Mesendoderm (in vitro differentiated cells): ENCODE results near the gene LRP3.

Source experiments
- DNase-seq: peaks from one replicate; pipeline ENCODE4 v3.0.0; 2013
- H2AK5ac ChIP-seq: 2 replicates; pipeline ENCODE4 v1.6.1; 2013; ENCODE audit warnings: low read length, inconsistent platforms
- H2BK120ac ChIP-seq: 2 replicates; pipeline ENCODE4 v1.6.1; 2013; ENCODE audit warnings: low read depth, mild to moderate bottlenecking, low read length, moderate library complexity, mixed read lengths
- H2BK15ac ChIP-seq: replicated peaks from 2 replicates; pipeline ENCODE4 v1.6.1; 2013; ENCODE audit warnings: low read depth, mild to moderate bottlenecking, moderate library complexity
- H2BK5ac ChIP-seq: 2 replicates; pipeline ENCODE4 v1.6.1; 2013; ENCODE audit warnings: low read length, inconsistent platforms
- H3K18ac ChIP-seq: 2 replicates; pipeline ENCODE4 v1.6.1; 2013; ENCODE audit warnings: mild to moderate bottlenecking, low read length, mixed read lengths
- H3K23ac ChIP-seq: one replicate; pipeline ENCODE4 v1.6.1; 2013; ENCODE audit warnings: low read length
- H3K27ac ChIP-seq: 2 replicates; pipeline ENCODE4 v1.5.1; 2013; ENCODE audit warnings: low read depth, mild to moderate bottlenecking, inconsistent platforms, low read length, moderate library complexity
- H3K27me3 ChIP-seq: 2 replicates; pipeline ENCODE4 v1.6.1; 2013; ENCODE audit warnings: low read length, control low read depth, mild to moderate bottlenecking, inconsistent platforms; ENCODE audit not compliant: insufficient read depth, poor library complexity
- H3K36me3 ChIP-seq: 2 replicates; pipeline ENCODE4 v1.6.1; 2013; ENCODE audit warnings: low read length, inconsistent platforms; ENCODE audit not compliant: control insufficient read depth, insufficient read depth
- H3K4ac ChIP-seq: one replicate; pipeline ENCODE4 v1.6.1; 2013; ENCODE audit warnings: low read depth, mild to moderate bottlenecking, low read length, moderate library complexity
- H3K4me1 ChIP-seq: 2 replicates; pipeline ENCODE4 v1.6.1; 2013; ENCODE audit warnings: low read depth, low read length, inconsistent platforms; ENCODE audit not compliant: control insufficient read depth
- H3K4me2 ChIP-seq: 2 replicates; pipeline ENCODE4 v1.6.1; 2013; ENCODE audit warnings: low read length
- H3K4me3 ChIP-seq: 2 replicates; pipeline ENCODE4 v1.5.1; 2013; ENCODE audit warnings: mild to moderate bottlenecking, low read length
- H3K56ac ChIP-seq: one replicate; pipeline ENCODE4 v1.6.1; 2013; ENCODE audit warnings: low read length
- H3K79me1 ChIP-seq: 2 replicates; pipeline ENCODE4 v1.6.1; 2013; ENCODE audit warnings: low read length, inconsistent platforms
- H3K79me2 ChIP-seq: 2 replicates; pipeline ENCODE4 v1.6.1; 2013; ENCODE audit warnings: mild to moderate bottlenecking, low read length; ENCODE audit not compliant: control insufficient read depth, insufficient read depth
- H3K9ac ChIP-seq: 2 replicates; pipeline ENCODE4 v1.6.1; 2013; ENCODE audit warnings: low read length, inconsistent platforms
- H4K5ac ChIP-seq: one replicate; pipeline ENCODE4 v1.6.1; 2013; ENCODE audit warnings: low read length
- H4K8ac ChIP-seq: one replicate; pipeline ENCODE4 v1.6.1; 2013; ENCODE audit warnings: low read depth, mild to moderate bottlenecking, control low read depth, low read length, moderate library complexity
- WGBS: extraction: QIAGEN DNeasy Blood & Tissue Kit; methylation state at CpG from one replicate; pipeline ENCODE4 v1.1.7; 2013; ENCODE audit warnings: low lambda C conversion rate, missing lambda C conversion rate; ENCODE audit not compliant: insufficient coverage; ENCODE audit errors: extremely low coverage; 5-methylcytosine and 5-hydroxymethylcytosine counted together

LRP3 gene

GRCh38 chr19:33252971-33253370 lies 58.8 kb downstream of the LRP3 start:
- no peak overlapping the region for H2BK120ac ChIP-seq
- H3K56ac ChIP-seq, result no peak overlapping the region
- H3K79me1 ChIP-seq, result no peaks in the 10 kb centered on the region
- no peak overlapping the region for H3K27ac ChIP-seq
- H3K23ac ChIP-seq, result no peak overlapping the region
- no CpG with 5 or more reads among the region's 8 CpGs for WGBS
- H4K8ac ChIP-seq, result no peak overlapping the region
- H3K27me3 ChIP-seq, result no peaks in the 10 kb centered on the region
- no peaks in the 10 kb centered on the region for H3K79me2 ChIP-seq
- H3K9ac ChIP-seq, result no peak overlapping the region
- no peak overlapping the region for H2BK5ac ChIP-seq
- H3K4me3 ChIP-seq, result no peak overlapping the region
- H2BK15ac ChIP-seq, result no peak overlapping the region
- no peak overlapping the region for H3K4ac ChIP-seq
- no peaks in the 10 kb centered on the region for H3K36me3 ChIP-seq
- no peak overlapping the region for H3K4me2 ChIP-seq
- H3K4me1 ChIP-seq, result no peaks in the 10 kb centered on the region
- DNase-seq, result no peak
- no peak overlapping the region for H4K5ac ChIP-seq
- H2AK5ac ChIP-seq, result no peak overlapping the region
- H3K18ac ChIP-seq, result no peak overlapping the region

GRCh38 chr19:33254245-33254824 lies 60.2 kb downstream of the LRP3 start:
- DNase-seq, result no peak
- WGBS, result no CpG with 5 or more reads among the region's 13 CpGs
- Histone ChIP-seq H3K79me1 (no peaks in the 10 kb centered on the region), H2BK5ac (no peak overlapping the region), H3K79me2 (no peaks in the 10 kb centered on the region), H3K4me3 (no peak overlapping the region), H3K4ac (no peak overlapping the region), H4K8ac (no peak overlapping the region), H3K27ac (no peak overlapping the region), H3K18ac (no peak overlapping the region), H3K36me3 (no peaks in the 10 kb centered on the region), H2AK5ac (no peak overlapping the region), H3K27me3 (no peaks in the 10 kb centered on the region), H3K23ac (no peak overlapping the region), H2BK15ac (no peak overlapping the region), H3K4me1 (no peaks in the 10 kb centered on the region), H4K5ac (no peak overlapping the region), H2BK120ac (no peak overlapping the region), H3K4me2 (no peak overlapping the region), H3K56ac (no peak overlapping the region), H3K9ac (no peak overlapping the region)

- no peak overlapping the region for H4K8ac ChIP-seq
- WGBS, result no CpG with 5 or more reads among the region's 7 CpGs
- H3K56ac ChIP-seq, result no peak overlapping the region
- no peaks in the 10 kb centered on the region for H3K79me2 ChIP-seq
- no peak overlapping the region for H3K4me3 ChIP-seq
- no peak overlapping the region for H3K4me2 ChIP-seq
- H3K23ac ChIP-seq, result no peak overlapping the region
- no peak overlapping the region for H3K27ac ChIP-seq
- no peak overlapping the region for H3K9ac ChIP-seq
- H3K4me1 ChIP-seq, result no peaks in the 10 kb centered on the region
- H3K79me1 ChIP-seq, result no peaks in the 10 kb centered on the region
- no peaks in the 10 kb centered on the region for H3K27me3 ChIP-seq
- H2BK15ac ChIP-seq, result no peak overlapping the region
- H2AK5ac ChIP-seq, result no peak overlapping the region
- no peak overlapping the region for H2BK120ac ChIP-seq
- H3K36me3 ChIP-seq, result no peaks in the 10 kb centered on the region
- H4K5ac ChIP-seq, result no peak overlapping the region
- H2BK5ac ChIP-seq, result no peak overlapping the region
- DNase-seq, result no peak
- H3K4ac ChIP-seq, result no peak overlapping the region
- H3K18ac ChIP-seq, result no peak overlapping the region
Measured at GRCh38 chr19:33255781-33256180, 61.7 kb downstream of the LRP3 start.

GRCh38 chr19:33256261-33256660 lies 62.1 kb downstream of the LRP3 start:
- H3K27me3 ChIP-seq, result no peaks in the 10 kb centered on the region
- no peak overlapping the region for H3K4me3 ChIP-seq
- H3K4ac ChIP-seq, result no peak overlapping the region
- H3K36me3 ChIP-seq, result no peaks in the 10 kb centered on the region
- no peak overlapping the region for H2BK5ac ChIP-seq
- no peak overlapping the region for H2AK5ac ChIP-seq
- no peak overlapping the region for H3K4me2 ChIP-seq
- no peak overlapping the region for H2BK15ac ChIP-seq
- no peak overlapping the region for H4K5ac ChIP-seq
- no peak overlapping the region for H4K8ac ChIP-seq
- no peak overlapping the region for H3K56ac ChIP-seq
- no peak overlapping the region for H3K9ac ChIP-seq
- no peaks in the 10 kb centered on the region for H3K79me2 ChIP-seq
- no peak overlapping the region for H3K27ac ChIP-seq
- no peaks in the 10 kb centered on the region for H3K4me1 ChIP-seq
- no CpG with 5 or more reads among the region's 7 CpGs for WGBS
- no peak overlapping the region for H3K23ac ChIP-seq
- no peak overlapping the region for H3K18ac ChIP-seq
- no peaks in the 10 kb centered on the region for H3K79me1 ChIP-seq
- DNase-seq, result no peak
- no peak overlapping the region for H2BK120ac ChIP-seq

- Histone ChIP-seq H3K27ac (no peak overlapping the region), H3K4me3 (no peak overlapping the region), H3K18ac (no peak overlapping the region), H2BK5ac (no peak overlapping the region), H3K23ac (no peak overlapping the region), H2BK120ac (no peak overlapping the region), H3K36me3 (no peaks in the 10 kb centered on the region), H2AK5ac (no peak overlapping the region), H2BK15ac (no peak overlapping the region), H3K9ac (no peak overlapping the region), H3K56ac (no peak overlapping the region), H3K79me2 (no peaks in the 10 kb centered on the region), H3K4ac (no peak overlapping the region), H3K4me1 (no peaks in the 10 kb centered on the region), H3K79me1 (no peaks in the 10 kb centered on the region), H3K4me2 (no peak overlapping the region), H3K27me3 (no peaks in the 10 kb centered on the region), H4K8ac (no peak overlapping the region), H4K5ac (no peak overlapping the region)
- WGBS, result no CpG with 5 or more reads among the region's 2 CpGs
- no peak for DNase-seq
Measured at GRCh38 chr19:33257828-33258227, 63.7 kb downstream of the LRP3 start.
